Liver (tissue), 9 donors: Measurements from ENCODE around the gene PC. TPM values are rescaled to one million over a fixed set of nuclear protein-coding genes. Genes with fewer than 3 reads are reported as not detected.

Experiments used
- DNase-seq: peaks from one replicate; pipeline ENCODE4 v3.0.0-alpha.2; 2017; ENCODE audit warnings: low spot score
- H3K27ac ChIP-seq, 2 donors: one replicate each; pipeline ENCODE4 v1.7.0; 2013; ENCODE audit warnings: inconsistent platforms in 2 of 2, low read length in 2 of 2, control low read depth in 1 of 2, low read depth in 1 of 2, mild to moderate bottlenecking in 1 of 2
- H3K27me3 ChIP-seq, 4 donors: one replicate each; pipeline versions ENCODE4 v1.6.1 to v1.7.0; 2013; ENCODE audit warnings: low read length in 3 of 4, inconsistent platforms in 1 of 4, mild to moderate bottlenecking in 1 of 4, moderate library complexity in 1 of 4; ENCODE audit not compliant: control insufficient read depth in 4 of 4, insufficient read depth in 4 of 4
- H3K36me3 ChIP-seq, 4 donors: one replicate each; pipeline versions ENCODE4 v1.6.1 to v1.7.0; 2013; ENCODE audit warnings: low read length in 3 of 4, mild to moderate bottlenecking in 3 of 4, low read depth in 1 of 4, moderate library complexity in 1 of 4; ENCODE audit not compliant: control insufficient read depth in 4 of 4, insufficient read depth in 3 of 4
- H3K4me1 ChIP-seq, 4 donors: one replicate each; pipeline versions ENCODE4 v1.6.1 to v1.7.0; 2013; ENCODE audit warnings: low read length in 3 of 4, mild to moderate bottlenecking in 3 of 4, moderate library complexity in 1 of 4; ENCODE audit not compliant: control insufficient read depth in 4 of 4, insufficient read depth in 4 of 4
- H3K4me3 ChIP-seq, 3 donors: one replicate each; pipeline versions ENCODE4 v1.6.1 to v1.7.0; 2013; ENCODE audit warnings: low read length in 3 of 3, control low read depth in 1 of 3, low read depth in 1 of 3, mild to moderate bottlenecking in 1 of 3
- H3K9ac ChIP-seq, 2 donors: one replicate each; pipeline ENCODE4 v1.7.0; 2013; ENCODE audit warnings: low read length in 2 of 2, mild to moderate bottlenecking in 2 of 2, moderate library complexity in 2 of 2, control low read depth in 1 of 2, low read depth in 1 of 2
- H3K9me3 ChIP-seq, 4 donors: one replicate each; pipeline versions ENCODE4 v1.6.1 to v1.7.0; 2013; ENCODE audit warnings: low read length in 3 of 4; ENCODE audit not compliant: control insufficient read depth in 4 of 4
- ATF3 ChIP-seq: IDR thresholded peaks from 2 replicates; pipeline ENCODE4 v1.6.1; 2016; ENCODE audit warnings: antibody characterized with exemption
- CTCF ChIP-seq: fragments of 150-350 bp; IDR thresholded peaks from 2 replicates; pipeline ENCODE4 v1.5.1; 2017; ENCODE audit warnings: improper control_type of control experiment, low read depth, low read length; ENCODE audit not compliant: missing input control
- EGR1 ChIP-seq, 2 donors: IDR thresholded peaks; 2 replicates each; pipeline ENCODE4 v1.6.1; 2016 to 2018; ENCODE audit warnings: antibody characterized with exemption in 2 of 2, low read depth in 2 of 2
- FOXA1 ChIP-seq: IDR thresholded peaks from 2 replicates; pipeline ENCODE4 v1.6.1; 2016; ENCODE audit warnings: antibody characterized with exemption
- FOXA2 ChIP-seq: IDR thresholded peaks from 2 replicates; pipeline ENCODE4 v1.6.1; 2016; ENCODE audit warnings: antibody characterized with exemption
- GABPA ChIP-seq, 2 donors: IDR thresholded peaks in 1 of 2; conservative IDR thresholded peaks in 1 of 2; 2 replicates each; pipeline ENCODE4 v1.6.1; 2016; ENCODE audit warnings: antibody characterized with exemption in 2 of 2, mild to moderate bottlenecking in 1 of 2, moderate library complexity in 1 of 2
- HNF4A ChIP-seq, 2 donors: conservative IDR thresholded peaks; 2 replicates each; pipeline ENCODE4 v1.6.1; 2016; ENCODE audit warnings: antibody characterized with exemption in 2 of 2, mild to moderate bottlenecking in 2 of 2
- HNF4G ChIP-seq: IDR thresholded peaks from 2 replicates; pipeline ENCODE4 v1.6.1; 2016; ENCODE audit warnings: antibody characterized with exemption
- JUND ChIP-seq, 2 donors: IDR thresholded peaks; 2 replicates each; pipeline ENCODE4 v1.6.1; 2016; ENCODE audit warnings: antibody characterized with exemption in 2 of 2
- MAX ChIP-seq: IDR thresholded peaks from 2 replicates; pipeline ENCODE4 v1.6.1; 2016; ENCODE audit warnings: antibody characterized with exemption
- NR2F2 ChIP-seq: IDR thresholded peaks from 2 replicates; pipeline ENCODE4 v1.6.1; 2016; ENCODE audit warnings: antibody characterized with exemption
- RAD21 ChIP-seq, 2 donors: IDR thresholded peaks; 2 replicates each; pipeline ENCODE4 v1.6.1; 2016; ENCODE audit warnings: antibody characterized with exemption in 2 of 2, mild to moderate bottlenecking in 2 of 2
- REST ChIP-seq: IDR thresholded peaks from 2 replicates; pipeline ENCODE4 v1.6.1; 2016; ENCODE audit warnings: antibody characterized with exemption, mild to moderate bottlenecking
- RXRA ChIP-seq, 2 donors: IDR thresholded peaks; 2 replicates each; pipeline ENCODE4 v1.6.1; 2017 to 2018; ENCODE audit warnings: antibody characterized with exemption in 2 of 2, mild to moderate bottlenecking in 1 of 2
- SP1 ChIP-seq: IDR thresholded peaks from 2 replicates; pipeline ENCODE4 v1.6.1; 2018; ENCODE audit warnings: antibody characterized with exemption, mild to moderate bottlenecking
- TAF1 ChIP-seq: conservative IDR thresholded peaks from 2 replicates; pipeline ENCODE4 v1.6.1; 2016; ENCODE audit warnings: antibody characterized with exemption, mild to moderate bottlenecking
- YY1 ChIP-seq: IDR thresholded peaks from 2 replicates; pipeline ENCODE4 v1.6.1; 2016; ENCODE audit warnings: antibody characterized with exemption, mild to moderate bottlenecking
- ZBTB33 ChIP-seq: IDR thresholded peaks from 2 replicates; pipeline ENCODE4 v1.6.1; 2016; ENCODE audit warnings: antibody characterized with exemption
- WGBS: extraction: QIAGEN DNeasy Blood & Tissue Kit; methylation state at CpG from one replicate; pipeline ENCODE4 v1.1.7; 2013; 5-methylcytosine and 5-hydroxymethylcytosine counted together
- polyA plus RNA-seq, 2 donors: library from polyadenylated mRNA; stranded (reverse) in 1 of 2; unstranded in 1 of 2; fragments of 200-250 nt in 1 of 2; fragments of >200 nt in 1 of 2; fragmentation: Nextera tagmentation in 1 of 2; extraction: Ambion mirVana in 1 of 2; gene quantifications; one replicate each; pipeline versions ENCODE4 v1.2.1 to v1.2.3, GENCODE V29; 2013 to 2015
- total RNA-seq, 2 donors: library from RNA; depleted of rRNA; stranded (reverse); fragments of >200 nt; gene quantifications; one replicate each; pipeline ENCODE4 v1.2.3, GENCODE V29; 2014
- donor health status: healthy.
- donor health status: healthy.
- donor health status: healthy.
- donor health status: healthy.
- donor health status: healthy.

Gene PC
- total and polyA plus RNA-seq, 4 donors: 144 to 583 (median 296) TPM

- no peak for DNase-seq
- peaks cover 30 to 70% (median 52%) of the 10 kb centered on the region in 4 donors for H3K4me1 ChIP-seq
- H3K9me3 ChIP-seq: no peaks in the 10 kb centered on the region
- WGBS: 91% methylated on average over 8 of the region's 8 CpGs
- H3K9ac ChIP-seq: no peak overlapping the region
- H3K4me3 ChIP-seq: no peak overlapping the region
- TF ChIP-seq REST: no peak
- TF ChIP-seq FOXA2: no peak
- TF ChIP-seq MAX: no peak
- TF ChIP-seq RXRA (IDR thresholded peaks at IDR 0.05): no peak
- TF ChIP-seq SP1: no peak
- no peak for TF ChIP-seq CTCF
- no peak for TF ChIP-seq RAD21 (IDR thresholded peaks at IDR 0.05)
- TF ChIP-seq HNF4G: no peak
- TF ChIP-seq EGR1 (IDR thresholded peaks at IDR 0.05; ENCODE audit: low read depth in 2 of 2): no peak
- no peak for TF ChIP-seq ZBTB33
- no peak for TF ChIP-seq JUND (IDR thresholded peaks at IDR 0.05)
- no peak for TF ChIP-seq GABPA (IDR thresholded peaks at IDR 0.05 in 1 of 2, conservative IDR thresholded peaks at IDR 0.05 in 1 of 2)
- no peak for TF ChIP-seq NR2F2
- TF ChIP-seq ATF3: no peak
- TF ChIP-seq HNF4A (conservative IDR thresholded peaks at IDR 0.05): no peak
- TF ChIP-seq YY1: no peak
- no peak for TF ChIP-seq FOXA1
- no peak for TF ChIP-seq TAF1
- H3K27me3 ChIP-seq: no peaks in the 10 kb centered on the region
- H3K27ac ChIP-seq: no peak overlapping the region
- peaks cover 0 to 2% (median 0%) of the 10 kb centered on the region in 4 donors for H3K36me3 ChIP-seq
These were observed 78.2 kb downstream of the PC start for GRCh38 chr11:66879999-66880398.
